NCI-H460 (cell line): Measurements from ENCODE around the gene BAHD1. TPM values are rescaled to one million over a fixed set of nuclear protein-coding genes. Genes with fewer than 3 reads are reported as not detected.
"Not testable (repeated sequence)": the region's sequence is repeated elsewhere in the genome, so short reads cannot be mapped to it uniquely, and the experiment has no call there.

ENCODE experiments used
- DNase-seq: peaks from one replicate; pipeline ENCODE4 v3.0.0-alpha.2; 2016; ENCODE audit warnings: low read depth; ENCODE audit errors: extremely low read depth
- total RNA-seq: library from RNA; depleted of rRNA; stranded (reverse); fragments of >200 nt; shearing (Covaris generic); gene quantifications from 2 replicates; pipeline ENCODE4 v1.2.3, GENCODE V29; 2014

Gene BAHD1
- total RNA-seq, 1 experiment from 2014 or later, result 7.2 TPM

DNA sequence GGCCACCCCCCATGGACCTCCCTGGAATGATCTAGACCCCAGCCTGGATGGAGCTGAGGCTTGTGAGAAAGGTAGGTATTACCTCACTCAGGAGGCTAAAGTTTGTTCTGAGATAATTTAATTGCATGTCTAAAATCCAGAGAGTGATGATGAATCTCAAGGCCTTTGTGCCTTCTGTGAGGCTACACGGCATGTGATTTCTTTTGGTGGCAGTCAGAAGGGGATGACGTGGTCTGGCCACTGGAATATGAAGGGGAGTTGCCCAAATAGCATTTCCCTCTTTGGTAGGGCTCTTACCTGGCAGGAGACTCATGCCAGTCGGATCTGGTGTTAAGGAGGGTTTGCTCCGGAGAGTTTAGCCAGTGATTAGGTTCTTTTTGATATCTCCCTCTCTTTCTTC, 2.5 kb downstream of the BAHD1 start:
- no peak for DNase-seq

GRCh38 chr15:40443846-40444245, 3.1 kb downstream of the BAHD1 start:
- no peak for DNase-seq

GRCh38 chr15:40444736-40445135, 4.0 kb downstream of the BAHD1 start:
- DNase-seq, result no peak

DNA sequence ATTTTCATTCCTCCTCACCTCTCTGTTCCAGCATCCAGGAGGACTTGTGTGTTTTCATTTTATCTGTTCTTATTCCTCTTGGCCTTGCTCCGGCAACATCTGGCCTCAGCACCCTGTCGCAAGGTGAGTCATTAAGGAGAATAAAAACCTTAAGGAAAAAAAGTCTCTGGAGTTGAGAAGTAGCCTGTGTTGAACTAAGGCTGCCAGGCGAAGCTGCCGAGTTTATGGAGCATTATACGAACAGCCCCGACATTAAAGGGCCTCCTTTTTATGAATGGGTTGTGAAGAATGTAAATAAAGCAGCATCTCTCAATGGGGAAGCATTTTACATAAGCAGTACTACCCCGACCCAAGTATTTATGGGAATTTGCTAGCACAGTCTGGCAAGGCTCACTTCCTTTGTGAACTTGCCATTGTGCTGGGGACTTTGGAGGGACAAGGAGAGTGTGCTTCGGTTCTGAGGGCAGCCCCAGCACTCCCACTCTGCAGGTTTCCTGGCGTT, 4.7 kb downstream of the BAHD1 start:
- no peak for DNase-seq

DNA sequence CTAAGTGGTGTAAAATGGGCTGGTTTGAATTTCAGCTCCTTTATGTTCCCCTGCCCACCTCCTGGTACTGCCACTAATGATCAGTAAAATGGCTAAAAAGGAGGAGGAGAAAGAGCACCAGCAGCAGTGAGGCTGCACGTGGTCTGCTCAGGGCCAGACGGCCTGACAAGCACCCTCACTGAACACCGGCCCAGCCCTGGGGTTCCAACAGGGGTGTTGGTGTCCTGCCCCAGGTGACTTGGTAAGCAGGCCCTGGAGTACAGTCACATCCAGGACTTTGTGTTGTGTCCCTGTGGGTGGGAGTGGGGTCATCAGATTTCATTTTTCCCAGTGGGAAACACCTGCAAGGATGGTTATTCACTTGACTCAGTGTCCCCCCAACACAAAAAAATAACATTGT, 5.4 kb downstream of the BAHD1 start:
- no peak for DNase-seq

DNA sequence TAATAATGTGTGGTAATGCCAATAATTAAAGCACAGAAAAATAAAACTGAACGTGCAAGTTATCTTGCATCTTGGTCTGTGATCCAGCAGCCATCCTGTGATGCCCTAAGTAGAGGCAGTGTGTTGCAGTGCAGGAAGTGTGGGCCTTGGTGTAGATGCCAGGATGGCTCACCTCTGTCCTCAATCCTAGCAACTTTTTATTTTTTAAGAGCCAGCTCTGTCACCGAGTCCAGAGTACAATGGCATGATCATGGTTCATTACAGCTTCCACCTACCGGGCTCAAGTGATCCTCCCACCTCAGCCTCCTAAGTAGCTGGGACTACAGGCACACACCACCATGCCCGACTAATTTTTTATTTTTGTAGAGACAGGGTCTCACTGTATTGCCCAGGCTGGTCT, 7.6 kb downstream of the BAHD1 start:
- no peak for DNase-seq

DNA sequence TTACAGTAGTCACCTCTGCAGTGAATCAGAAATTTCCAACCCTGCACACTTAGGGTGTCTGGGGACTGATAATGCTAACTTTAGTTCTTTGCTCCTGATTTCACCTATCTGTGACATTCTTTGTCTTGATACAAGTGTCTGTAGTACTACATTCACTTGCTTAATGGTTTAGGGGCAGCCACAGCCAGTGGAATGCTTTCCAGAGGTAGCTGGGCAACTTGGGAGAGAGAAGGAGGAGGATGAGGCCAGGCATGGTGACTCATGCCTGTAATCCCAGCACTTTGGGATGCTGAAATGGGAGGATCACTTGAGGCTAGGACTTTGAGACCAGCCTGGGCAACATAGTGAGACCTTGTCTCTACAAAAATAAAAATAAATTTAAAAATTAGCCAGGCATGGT, 8.5 kb downstream of the BAHD1 start:
- no peak for DNase-seq

DNA sequence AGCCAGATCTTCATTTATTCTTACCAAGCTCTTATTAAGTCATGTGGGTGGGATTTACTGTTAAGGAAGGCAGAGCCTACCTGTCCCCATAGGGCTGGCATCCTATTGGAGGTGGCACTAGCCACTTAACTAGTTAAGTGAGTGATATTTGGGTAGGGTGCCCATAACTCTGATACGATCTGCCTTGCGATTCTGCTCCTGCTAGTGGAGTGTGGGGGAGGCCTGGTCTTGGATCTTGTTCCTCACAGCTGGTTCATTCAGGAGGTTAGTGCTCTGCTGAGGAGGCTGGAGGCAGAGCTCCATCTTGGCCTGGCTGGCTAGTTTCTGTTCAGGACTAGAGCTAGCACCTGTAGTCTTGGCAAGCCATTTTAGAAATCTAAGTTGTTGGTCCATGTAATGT, 9.3 kb downstream of the BAHD1 start:
- DNase-seq, result no peak

DNA sequence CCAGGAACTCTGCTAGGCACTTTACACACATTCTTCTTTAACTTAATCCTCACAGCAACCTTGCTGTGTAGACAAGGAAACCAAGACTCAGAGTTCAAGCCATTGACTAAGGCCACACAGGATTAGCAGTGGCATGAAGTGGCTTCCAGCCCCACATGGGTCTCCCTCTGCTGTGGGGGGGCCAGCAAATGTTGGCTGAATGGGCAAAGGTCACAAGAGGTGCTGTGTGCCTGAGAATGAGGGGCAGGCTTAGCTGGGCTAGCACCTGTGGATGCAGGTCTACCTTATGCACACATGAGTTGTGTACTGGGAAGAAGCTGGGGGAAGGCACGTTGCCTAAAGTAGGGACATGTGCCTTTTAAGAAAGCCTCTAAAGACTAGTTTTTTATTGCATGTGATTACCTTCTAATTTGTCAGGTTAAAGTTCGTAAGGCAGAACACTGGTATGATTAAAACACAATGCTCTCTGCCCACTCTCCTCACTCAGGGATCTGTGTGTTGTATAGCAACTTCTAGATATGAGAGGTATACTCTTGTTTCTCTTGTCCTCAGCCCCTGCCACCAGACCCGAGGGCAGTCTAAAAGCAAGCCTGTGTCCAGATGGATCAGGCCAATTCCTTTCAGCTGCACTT, 10.9 kb downstream of the BAHD1 start:
- DNase-seq, result no peak

- no peak for DNase-seq
These were observed 11.7 kb downstream of the BAHD1 start for GRCh38 chr15:40452296-40453090.

DNA sequence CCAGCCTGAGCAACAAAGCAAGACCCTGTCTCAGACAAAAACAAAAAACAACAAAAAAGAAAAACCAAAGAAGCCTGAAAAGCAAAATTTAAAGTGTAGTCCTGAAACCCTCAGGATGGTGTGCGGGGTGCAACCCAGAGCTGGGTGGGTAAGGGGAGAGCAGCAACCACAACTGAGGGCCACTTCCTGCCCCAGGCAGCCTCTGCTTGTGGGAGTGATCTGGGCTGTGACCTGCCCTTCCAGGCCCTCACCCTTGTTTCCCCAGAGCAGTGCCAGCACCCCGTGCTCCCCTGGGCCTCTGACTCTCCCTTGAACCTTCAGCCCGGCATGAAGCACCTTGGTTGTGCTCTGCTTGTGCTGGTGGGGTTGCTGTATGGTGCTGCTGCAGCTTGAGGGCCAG, 13.2 kb downstream of the BAHD1 start:
- not testable (repeated sequence) for DNase-seq

GRCh38 chr15:40454904-40455391, 14.2 kb downstream of the BAHD1 start:
- no peak for DNase-seq

- DNase-seq, result no peak
These were observed 15.6 kb downstream of the BAHD1 start for GRCh38 chr15:40456299-40456712.

- DNase-seq, result no peak
These were observed 16.0 kb downstream of the BAHD1 start for GRCh38 chr15:40456738-40457137.

- DNase-seq, result no peak
These were observed 18.0 kb downstream of the BAHD1 start for GRCh38 chr15:40458495-40459371.

- DNase-seq, result no peak
These were observed 18.8 kb downstream of the BAHD1 start for GRCh38 chr15:40459391-40460015.

GRCh38 chr15:40460404-40460803, 19.7 kb downstream of the BAHD1 start:
- no peak for DNase-seq

GRCh38 chr15:40461958-40462357, 21.2 kb downstream of the BAHD1 start:
- DNase-seq, result no peak

DNA sequence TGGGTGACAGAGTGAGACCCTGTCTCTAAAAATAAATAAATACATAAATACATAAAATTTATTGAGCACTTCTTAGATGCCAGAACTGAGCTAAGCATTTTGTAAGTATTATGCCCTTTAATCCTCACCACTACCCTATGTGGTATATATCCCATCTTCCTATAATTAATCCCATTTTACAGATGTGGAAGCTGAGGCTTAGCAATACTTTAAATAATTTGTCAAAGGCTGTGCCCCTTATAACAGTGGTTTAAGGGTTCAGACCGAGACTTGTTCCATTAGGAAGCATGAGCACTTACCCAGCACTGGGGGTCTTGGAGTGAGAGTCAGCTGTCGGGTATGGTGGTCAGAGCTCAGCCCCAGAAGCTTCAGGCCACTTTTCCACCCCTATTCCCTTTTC, 22.5 kb downstream of the BAHD1 start:
- DNase-seq, result no peak

DNA sequence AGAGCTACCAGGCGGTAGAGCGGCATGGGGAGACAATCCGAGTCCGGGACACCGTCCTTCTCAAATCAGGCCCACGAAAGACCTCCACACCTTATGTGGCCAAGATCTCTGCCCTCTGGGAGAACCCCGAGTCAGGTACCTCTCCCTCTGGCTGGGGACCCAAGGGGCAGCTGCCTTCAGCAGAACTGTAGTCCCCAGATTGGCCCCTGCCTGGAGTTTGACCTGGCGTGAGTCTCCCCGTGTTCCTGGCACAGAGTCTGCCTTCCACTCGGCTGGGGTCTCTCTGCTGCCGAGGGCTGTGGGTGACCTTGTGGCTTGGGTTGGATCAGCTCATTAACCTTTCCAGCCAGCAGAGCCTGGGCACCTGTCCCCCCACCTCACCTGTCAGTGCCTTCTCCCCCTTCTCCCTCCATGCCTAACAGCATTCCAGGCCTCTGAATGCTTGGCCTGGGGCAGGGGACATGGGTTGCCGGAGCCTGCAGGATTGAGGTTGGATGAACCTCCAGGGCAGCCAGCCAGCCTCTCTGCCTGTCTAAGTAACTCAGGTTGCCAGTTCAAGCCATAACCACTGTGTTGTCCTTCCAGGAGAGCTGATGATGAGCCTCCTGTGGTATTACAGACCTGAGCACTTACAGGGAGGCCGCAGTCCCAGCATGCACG, 23.3 kb downstream of the BAHD1 start:
- DNase-seq, result no peak
